HEK293T (cell line): ENCODE measurements around the gene FAM193A.

ENCODE experiments used
- BHLHE40 ChIP-seq: fragments of 450-650 bp; IDR thresholded peaks from 2 replicates; pipeline ENCODE4 v1.6.1; 2016; ENCODE audit warnings: mild to moderate bottlenecking, moderate library complexity, borderline replicate concordance
- CTBP1 ChIP-seq: fragments of 450-650 bp; IDR thresholded peaks from 2 replicates; pipeline ENCODE4 v1.6.1; 2016; ENCODE audit warnings: borderline replicate concordance
- SP1 ChIP-seq: fragments of 450-650 bp; IDR thresholded peaks from 2 replicates; pipeline ENCODE4 v1.6.1; 2017
- ZNF384 ChIP-seq: fragments of 450-650 bp; IDR thresholded peaks from 2 replicates; pipeline ENCODE4 v1.6.1; 2016

DNA sequence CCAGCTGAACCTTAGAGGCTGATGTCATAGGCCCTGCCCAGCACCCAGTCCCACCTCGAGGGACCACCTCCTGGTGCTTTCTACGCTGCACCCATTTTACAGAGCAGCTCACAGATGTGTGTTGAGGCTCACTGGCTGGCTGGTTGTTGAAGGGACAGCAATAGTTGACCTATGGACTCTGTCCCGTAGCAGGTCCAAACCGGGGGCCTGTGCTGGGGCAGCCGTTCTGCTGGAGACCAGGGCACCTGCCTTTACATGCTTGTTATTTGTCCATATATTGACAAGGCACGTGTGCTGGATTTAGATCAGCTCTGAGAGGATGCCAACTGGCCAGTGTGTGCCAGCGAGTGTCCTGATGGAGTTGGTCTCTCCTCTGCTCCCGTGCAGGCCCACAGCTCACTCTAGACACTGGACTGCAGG, 161.6 kb downstream of the FAM193A start:
- TF ChIP-seq ZNF384: no peak
- no peak for TF ChIP-seq BHLHE40
- TF ChIP-seq SP1: no peak
- TF ChIP-seq CTBP1: no peak
